T-cell (primary cell): ENCODE measurements around the gene KSR1. TPM values are rescaled to one million over a fixed set of nuclear protein-coding genes. Genes with fewer than 3 reads are reported as not detected.
"Not testable (repeated sequence)": the region's sequence is repeated elsewhere in the genome, so short reads cannot be mapped to it uniquely, and the experiment has no call there.

ENCODE experiments used
- ATAC-seq, 4 experiments: fragments of 200-7000 bp in 3 of 4; fragments of 150-1000 bp in 1 of 4; cut with Tn5 transposase; replicated peaks in 1 of 4; 1 replicate in 3 of 4; 2 replicates in 1 of 4; pipeline ENCODE4 v1.10.0; 2021; ENCODE audit warnings: moderate library complexity in 3 of 4, mild to moderate bottlenecking in 2 of 4, moderate number of reproducible peaks in 1 of 4
- CTCF ChIA-PET, 2 donors: fragments of 300-600 bp; sonication (Branson Sonifier 250); formaldehyde crosslinking; loops; one replicate each; lab custom pipeline; 2022; ENCODE audit warnings: antibody characterized with exemption in 2 of 2; lab: Charles Lee
- POLR2A ChIA-PET, 2 donors: fragments of 300-600 bp; sonication (Branson Sonifier 250); formaldehyde crosslinking; loops; one replicate each; lab custom pipeline; 2022; ENCODE audit warnings: antibody characterized with exemption in 2 of 2; lab: Charles Lee
- DNase-seq, 35 experiments: peaks; one replicate each; pipeline versions ENCODE4 v3.0.0 to v3.0.0-alpha.2; 2013 to 2023
- H3K27ac ChIP-seq: one replicate; pipeline ENCODE4 v1.5.1; 2013; ENCODE audit warnings: low read length
- H3K27me3 ChIP-seq, 2 experiments: replicated peaks in 1 of 2; 1 replicate in 1 of 2; 2 replicates in 1 of 2; pipeline versions ENCODE4 v1.6.1 to v1.7.0; 2013; ENCODE audit warnings: low read length in 1 of 2, mixed read lengths in 1 of 2; ENCODE audit not compliant: control insufficient read depth in 2 of 2, insufficient read depth in 2 of 2; ENCODE audit errors: extremely low read depth in 1 of 2
- H3K36me3 ChIP-seq, 2 donors: 1 replicate in 1 of 2; 2 replicates in 1 of 2; pipeline versions ENCODE4 v1.6.1 to v1.7.0; 2013; ENCODE audit warnings: low read length in 1 of 2; ENCODE audit not compliant: control insufficient read depth in 2 of 2, insufficient read depth in 1 of 2; ENCODE audit errors: extremely low read depth in 1 of 2
- H3K4me1 ChIP-seq, 2 experiments: 1 replicate in 1 of 2; 2 replicates in 1 of 2; pipeline versions ENCODE4 v1.6.1 to v1.7.0; 2013; ENCODE audit warnings: low read length in 2 of 2, mixed read lengths in 1 of 2; ENCODE audit not compliant: insufficient read depth in 2 of 2, control insufficient read depth in 1 of 2; ENCODE audit errors: extremely low read depth in 1 of 2
- H3K4me3 ChIP-seq, 2 donors: 1 replicate in 1 of 2; 2 replicates in 1 of 2; pipeline versions ENCODE4 v1.5.1 to v1.7.0; 2013; ENCODE audit warnings: mild to moderate bottlenecking in 2 of 2, low read length in 1 of 2, moderate library complexity in 1 of 2; ENCODE audit not compliant: control insufficient read depth in 1 of 2; ENCODE audit errors: extremely low read depth in 1 of 2
- H3K9me3 ChIP-seq: 2 replicates; pipeline ENCODE4 v1.7.0; 2013
- H3K27ac Mint-ChIP-seq, 2 donors: one replicate each; pipeline ENCODE4 v1.8.0; 2020 to 2021; ENCODE audit warnings: mild to moderate bottlenecking in 2 of 2, mixed read lengths in 2 of 2
- H3K27me3 Mint-ChIP-seq, 2 donors: one replicate each; pipeline ENCODE4 v1.8.0; 2021 to 2022; ENCODE audit warnings: mixed read lengths in 2 of 2
- H3K36me3 Mint-ChIP-seq: one replicate; pipeline ENCODE4 v1.8.0; 2021; ENCODE audit warnings: mixed read lengths
- H3K4me1 Mint-ChIP-seq, 3 donors: one replicate each; pipeline ENCODE4 v1.8.0; 2020 to 2022; ENCODE audit warnings: mixed read lengths in 3 of 3, mild to moderate bottlenecking in 1 of 3
- H3K4me3 Mint-ChIP-seq, 3 donors: one replicate each; pipeline ENCODE4 v1.8.0; 2020 to 2022; ENCODE audit warnings: mild to moderate bottlenecking in 3 of 3, mixed read lengths in 3 of 3, moderate library complexity in 3 of 3
- H3K9me3 Mint-ChIP-seq, 3 donors: one replicate each; pipeline ENCODE4 v1.8.0; 2020 to 2022; ENCODE audit warnings: mixed read lengths in 3 of 3
- WGBS: methylation state at CpG from one replicate; pipeline ENCODE4 v1.1.5; 2013; ENCODE audit warnings: missing lambda C conversion rate; ENCODE audit not compliant: insufficient coverage; 5-methylcytosine and 5-hydroxymethylcytosine counted together
- total RNA-seq, 35 experiments: library from RNA in 6 of 35; stranded (reverse) in 6 of 35; fragments of 120-200 nt in 1 of 35; gene quantifications; one replicate each; pipeline versions ENCODE4 v1.2.1 to v1.2.4 and lab custom pipeline; 2013 to 2026

The KSR1 gene
- total RNA-seq, 5 donors from 2014 or later (not counting 1 experiment from before 2014, with no cell fraction given): 26.8 to 35.8 (median 27.6) TPM

- ChIA-PET CTCF (interaction anchor here (0.6 to 1.2 kb wide), 3 partner anchors 44 to 48 kb away, joined by 3 to 5 read pairs (median 4); no protein-coding TSS in a partner anchor), POLR2A (no interaction called here)
- H3K36me3 Mint-ChIP-seq: peaks cover 25% of the 10 kb centered on the region
- H3K4me1 ChIP-seq: peaks cover 0 to 2% of the 10 kb centered on the region in 2 experiments
- H3K9me3 Mint-ChIP-seq: no peaks in the 10 kb centered on the region
- peaks cover 6 to 8% of the 10 kb centered on the region in 2 donors for H3K36me3 ChIP-seq
- 87% methylated on average over 8 of the region's 9 CpGs for WGBS
- no peak overlapping the region for H3K4me3 Mint-ChIP-seq
- H3K27me3 Mint-ChIP-seq: no peaks in the 10 kb centered on the region
- H3K27me3 ChIP-seq: no peaks in the 10 kb centered on the region
- ATAC-seq (no peak), DNase-seq (no peak)
- H3K27ac ChIP-seq: no peak overlapping the region
- no peak overlapping the region for H3K4me3 ChIP-seq
- H3K4me1 Mint-ChIP-seq: peaks cover 3 to 5% (median 4%) of the 10 kb centered on the region in 3 donors
- H3K27ac Mint-ChIP-seq: no peak overlapping the region
- H3K9me3 ChIP-seq: no peaks in the 10 kb centered on the region
These were observed 191.5 kb downstream of the KSR1 start for GRCh38 chr17:27647765-27648164.

- 100% methylated on average over 2 of the region's 5 CpGs for WGBS
- DNase-seq, H3K4me3 ChIP-seq, H3K27me3 ChIP-seq, H3K27me3 Mint-ChIP-seq, H3K4me1 ChIP-seq, POLR2A ChIA-PET, H3K36me3 ChIP-seq, H3K4me3 Mint-ChIP-seq, H3K9me3 Mint-ChIP-seq, H3K27ac Mint-ChIP-seq, H3K27ac ChIP-seq, ATAC-seq, H3K9me3 ChIP-seq, H3K4me1 Mint-ChIP-seq: not testable (repeated sequence)
- CTCF ChIA-PET: interaction anchor here (1.0 to 1.2 kb wide), 3 partner anchors 10 to 48 kb away, joined by 3 read pairs; no protein-coding TSS in a partner anchor
- peaks cover 19% of the 10 kb centered on the region for H3K36me3 Mint-ChIP-seq
These were observed 192.9 kb downstream of the KSR1 start for GRCh38 chr17:27649111-27649571.

GRCh38 chr17:27649929-27650328 is 193.7 kb downstream of the KSR1 start:
- peaks cover 6 to 8% of the 10 kb centered on the region in 2 donors for H3K36me3 ChIP-seq
- no peaks in the 10 kb centered on the region for H3K9me3 Mint-ChIP-seq
- peaks cover 0 to 6% of the 10 kb centered on the region in 2 experiments for H3K27me3 ChIP-seq
- CTCF ChIA-PET: interaction anchor here (0.9 to 3.2 kb wide), 6 partner anchors 9 to 51 kb away, joined by 3 to 30 read pairs (median 3); no protein-coding TSS in a partner anchor
- no peak overlapping the region for H3K4me3 ChIP-seq
- H3K27ac Mint-ChIP-seq: no peak overlapping the region
- peaks cover 0 to 8% of the 10 kb centered on the region in 2 experiments for H3K4me1 ChIP-seq
- DNase-seq (no peak), ATAC-seq (no peak)
- peaks cover 0 to 2% of the 10 kb centered on the region in 2 donors for H3K27me3 Mint-ChIP-seq
- H3K4me3 Mint-ChIP-seq: no peak overlapping the region
- H3K9me3 ChIP-seq: no peaks in the 10 kb centered on the region
- POLR2A ChIA-PET: no interaction called here
- H3K4me1 Mint-ChIP-seq: peaks cover 6 to 11% (median 10%) of the 10 kb centered on the region in 3 donors
- H3K27ac ChIP-seq: no peak overlapping the region
- WGBS: 95% methylated on average over 11 of the region's 16 CpGs
- peaks cover 18% of the 10 kb centered on the region for H3K36me3 Mint-ChIP-seq

- Mint-ChIP-seq H3K27me3 (peaks cover 0 to 2% of the 10 kb centered on the region in 2 donors), H3K4me3 (no peak overlapping the region), H3K27ac (no peak overlapping the region), H3K36me3 (peaks cover 17% of the 10 kb centered on the region), H3K4me1 (peaks cover 6 to 11% (median 10%) of the 10 kb centered on the region in 3 donors), H3K9me3 (no peaks in the 10 kb centered on the region)
- Histone ChIP-seq H3K27ac (no peak overlapping the region), H3K27me3 (peaks cover 0 to 9% of the 10 kb centered on the region in 2 experiments), H3K36me3 (peaks cover 6 to 8% of the 10 kb centered on the region in 2 donors), H3K4me3 (no peak overlapping the region), H3K9me3 (no peaks in the 10 kb centered on the region), H3K4me1 (peaks cover 0 to 10% of the 10 kb centered on the region in 2 experiments)
- DNase-seq (no peak), ATAC-seq (no peak)
- ChIA-PET POLR2A (no interaction called here), CTCF (interaction anchor here (0.6 to 3.2 kb wide), 17 partner anchors 8 to 744 kb away, joined by 3 to 30 read pairs (median 3); no protein-coding TSS in a partner anchor)
- 88% methylated on average over 11 of the region's 11 CpGs for WGBS
These were observed 194.6 kb downstream of the KSR1 start for GRCh38 chr17:27650836-27651235.

- Histone ChIP-seq H3K36me3 (peaks cover 6 to 7% of the 10 kb centered on the region in 2 donors), H3K9me3 (no peaks in the 10 kb centered on the region), H3K4me1 (peaks cover 0 to 10% of the 10 kb centered on the region in 2 experiments), H3K4me3 (no peak overlapping the region), H3K27ac (no peak overlapping the region), H3K27me3 (peaks cover 0 to 9% of the 10 kb centered on the region in 2 experiments)
- ChIA-PET CTCF (interaction anchor here (0.6 to 3.2 kb wide), 16 partner anchors 12 to 425 kb away, joined by 3 to 30 read pairs (median 3); no protein-coding TSS in a partner anchor), POLR2A (no interaction called here)
- no peak overlapping the region for H3K4me3 Mint-ChIP-seq
- H3K4me1 Mint-ChIP-seq: peaks cover 6 to 11% (median 10%) of the 10 kb centered on the region in 3 donors
- WGBS: 49% methylated on average over 10 of the region's 16 CpGs
- H3K36me3 Mint-ChIP-seq: peaks cover 15% of the 10 kb centered on the region
- H3K9me3 Mint-ChIP-seq: no peaks in the 10 kb centered on the region
- ATAC-seq (peak; percentile 49 to 66 (median 59)), DNase-seq (peak in 33 of 35 experiments; percentile 16 to 75 (median 57))
- peak overlapping the region in 1 of 2 donors; percentile 44 for H3K27ac Mint-ChIP-seq
- H3K27me3 Mint-ChIP-seq: peaks cover 0 to 2% of the 10 kb centered on the region in 2 donors
These were observed 195.4 kb downstream of the KSR1 start for GRCh38 chr17:27651411-27652345.

GRCh38 chr17:27653449-27653971 is 197.3 kb downstream of the KSR1 start:
- CTCF ChIA-PET: interaction anchor here (0.6 to 1.0 kb wide), 4 partner anchors 10 to 408 kb away, joined by 3 to 6 read pairs (median 3); no protein-coding TSS in a partner anchor
- H3K4me1 Mint-ChIP-seq, H3K4me3 Mint-ChIP-seq, H3K36me3 Mint-ChIP-seq, H3K4me3 ChIP-seq, DNase-seq, H3K27ac Mint-ChIP-seq, H3K9me3 Mint-ChIP-seq, H3K27ac ChIP-seq, H3K36me3 ChIP-seq, H3K27me3 ChIP-seq, H3K9me3 ChIP-seq, H3K27me3 Mint-ChIP-seq, ATAC-seq, POLR2A ChIA-PET, H3K4me1 ChIP-seq: not testable (repeated sequence)
- WGBS: 77% methylated on average over 7 of the region's 9 CpGs
